HG02885 (cell line): Measurements from ENCODE around the gene OPRL1.

Experiments used
- ATAC-seq: cut with Tn5 transposase; IDR thresholded peaks from one replicate; pipeline ENCODE4 v1.9.1; 2021; ENCODE audit warnings: mild to moderate bottlenecking; ENCODE audit not compliant: unreplicated experiment, poor library complexity

OPRL1 gene

GRCh38 chr20:64100946-64101688, 21.2 kb downstream of the OPRL1 start:
- no peak for ATAC-seq

GRCh38 chr20:64101731-64102621, 22.1 kb downstream of the OPRL1 start:
- no peak for ATAC-seq

DNA sequence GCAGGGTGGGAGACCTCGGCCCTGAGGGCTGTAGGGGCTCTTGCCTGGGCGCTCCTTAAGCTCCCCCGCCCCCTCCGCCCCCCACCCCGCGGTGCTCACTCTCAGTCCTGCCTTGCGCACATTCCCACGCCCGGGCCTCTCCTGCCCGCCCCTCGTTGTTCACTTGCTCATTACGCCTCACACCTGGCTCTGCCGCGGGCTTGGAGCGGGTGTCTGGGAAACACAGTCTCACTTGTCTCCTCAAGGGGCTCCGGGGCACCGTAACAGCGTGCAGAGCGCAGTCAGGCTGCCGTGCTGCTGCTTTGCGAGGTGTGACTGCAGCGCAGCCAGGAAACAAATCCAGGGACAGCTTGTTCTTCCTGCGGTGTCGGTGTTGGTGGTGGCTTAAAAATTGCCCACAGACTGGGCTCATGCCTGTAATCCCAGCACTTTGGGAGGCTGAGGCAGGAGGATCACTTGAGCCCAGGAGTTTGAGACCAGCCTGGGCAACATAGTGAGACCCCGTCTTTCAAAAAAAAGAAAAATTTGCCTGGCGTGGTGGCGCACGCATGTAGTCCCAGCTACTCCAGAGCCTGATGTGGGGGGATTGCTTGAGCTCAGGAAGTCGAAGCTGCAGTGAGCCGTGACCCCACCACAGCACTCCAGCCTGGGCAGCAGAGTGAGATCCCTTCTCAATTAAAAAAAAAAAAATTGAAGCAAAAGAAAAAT, 22.9 kb downstream of the OPRL1 start:
- ATAC-seq, result no peak

GRCh38 chr20:64103871-64104666, 24.2 kb downstream of the OPRL1 start:
- ATAC-seq, result no peak

GRCh38 chr20:64104667-64105451, 25.0 kb downstream of the OPRL1 start:
- ATAC-seq, result no peak

DNA sequence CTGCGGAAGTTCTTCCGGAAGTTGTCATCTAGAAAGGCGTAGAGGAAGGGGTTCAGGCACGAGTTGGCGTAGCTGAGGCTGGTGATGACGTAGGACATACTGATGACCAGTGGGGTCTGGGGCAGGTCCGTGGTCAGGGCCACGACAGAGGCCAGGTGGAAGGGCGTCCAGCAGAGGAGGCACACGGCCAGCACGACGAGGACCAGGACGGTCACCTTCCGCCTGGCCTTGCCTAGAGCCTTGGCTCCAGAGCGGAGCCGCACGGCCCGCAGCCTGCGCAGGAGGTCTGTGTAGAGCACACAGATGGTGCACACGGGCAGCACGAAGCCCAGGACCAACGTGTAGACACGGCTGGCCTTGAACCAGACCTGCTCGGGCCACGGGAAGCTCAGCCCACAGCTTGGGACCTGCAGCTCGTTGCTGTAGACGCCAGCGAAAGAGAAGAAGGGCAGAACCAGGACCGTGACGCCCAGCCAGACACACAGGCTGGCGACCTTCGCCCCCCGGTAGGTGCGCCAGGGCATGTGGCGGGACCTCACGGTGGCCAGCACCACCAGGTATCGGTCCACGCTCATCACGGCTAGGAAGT, 26.1 kb downstream of the OPRL1 start:
- no peak for ATAC-seq

DNA sequence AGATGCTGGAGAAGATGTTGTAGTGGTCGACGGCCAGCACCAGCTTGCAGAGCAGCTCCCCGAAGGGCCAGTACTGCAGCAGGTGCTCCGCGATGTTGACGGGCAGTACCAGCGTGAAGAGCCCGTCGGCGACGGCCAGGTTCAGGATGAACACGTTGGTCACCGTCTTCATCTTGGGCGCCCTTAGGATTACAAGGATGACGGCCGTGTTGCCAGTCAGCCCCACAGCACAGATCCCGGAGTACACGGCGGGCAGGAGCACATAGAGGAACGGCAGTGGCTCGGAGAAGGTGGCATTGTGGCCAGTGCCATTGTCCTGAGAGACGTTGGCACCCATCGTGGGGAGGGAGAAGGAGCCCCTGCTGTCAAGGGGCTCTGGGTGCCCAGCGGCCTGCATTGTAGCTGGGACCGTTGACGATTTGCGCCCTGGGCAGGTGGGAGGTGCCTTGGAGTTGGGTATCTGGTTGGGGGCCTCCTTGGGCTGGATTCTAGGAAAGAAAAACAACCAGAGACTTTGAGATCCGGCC, 26.6 kb downstream of the OPRL1 start:
- ATAC-seq, result no peak

GRCh38 chr20:64106981-64107735, 27.3 kb downstream of the OPRL1 start, which contains the start of gene NPBWR2:
TSS of gene NPBWR2 (minus strand) at chr20:64107565. CDS start at chr20:64106831, 734 bp downstream.
- ATAC-seq, result no peak

GRCh38 chr20:64107736-64108457, 28.0 kb downstream of the OPRL1 start:
- no peak for ATAC-seq

GRCh38 chr20:64108731-64109681, 29.1 kb downstream of the OPRL1 start:
- no peak for ATAC-seq

DNA sequence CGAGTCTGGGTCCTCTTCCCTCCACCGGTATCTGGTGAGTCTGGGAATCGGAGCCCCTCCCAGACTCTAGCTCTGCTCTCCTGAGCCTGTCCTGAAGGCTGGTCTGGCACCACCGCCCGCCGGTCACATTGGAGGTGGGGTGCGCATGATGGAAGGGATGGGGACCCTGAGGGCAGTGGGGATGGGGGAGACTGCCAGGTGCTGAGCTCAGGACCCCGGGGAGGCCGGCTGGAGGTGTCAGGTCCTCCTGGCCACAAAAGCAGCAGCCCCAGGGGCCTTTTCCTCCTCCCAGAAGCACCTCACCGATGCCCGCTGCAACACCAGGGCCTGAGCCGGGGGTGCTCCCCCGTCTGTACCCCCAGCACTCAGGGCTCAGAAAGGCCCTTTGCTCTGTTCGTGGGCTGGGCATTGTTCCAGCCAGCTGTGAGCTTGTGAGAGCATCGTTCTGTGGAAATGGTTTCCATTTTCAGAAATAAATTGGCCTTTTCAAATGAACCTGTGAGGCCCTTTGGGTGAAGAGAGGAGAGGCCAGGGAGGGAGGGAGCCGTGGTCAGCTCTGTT, 30.0 kb downstream of the OPRL1 start:
- no peak for ATAC-seq

DNA sequence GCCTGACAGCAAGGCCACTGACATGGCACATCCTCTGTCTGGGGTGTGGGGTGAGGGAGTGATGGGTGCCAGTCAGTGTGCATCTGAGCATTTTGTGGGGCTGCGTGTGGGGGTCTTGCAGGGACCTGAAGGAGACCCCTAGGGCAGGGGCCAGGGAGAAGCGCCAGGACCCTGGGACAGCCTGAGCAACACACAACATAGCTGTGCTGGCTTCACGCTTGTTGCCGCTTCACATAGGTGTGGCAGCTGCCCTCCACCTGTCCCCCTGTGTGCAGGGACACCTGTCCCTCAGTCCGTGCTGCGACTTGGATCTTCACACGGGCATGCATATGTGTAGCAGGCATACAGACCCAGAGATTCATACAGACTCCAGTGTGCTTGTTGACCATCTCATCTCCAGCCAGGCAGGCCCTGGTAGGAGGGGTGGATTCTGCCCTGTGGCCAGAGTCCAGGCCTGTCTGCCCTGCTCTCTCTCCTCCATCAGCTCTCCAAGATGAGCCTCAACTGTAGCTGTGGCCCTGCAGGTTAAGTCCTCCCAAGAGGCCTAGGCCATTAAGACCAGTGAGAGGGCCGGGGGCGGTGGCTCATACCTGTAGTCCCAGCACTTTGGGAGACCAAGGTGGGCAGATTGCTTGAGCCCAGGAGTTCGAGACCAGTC, 30.7 kb downstream of the OPRL1 start:
- ATAC-seq, result no peak

GRCh38 chr20:64111841-64112641, 32.2 kb downstream of the OPRL1 start:
- no peak for ATAC-seq

DNA sequence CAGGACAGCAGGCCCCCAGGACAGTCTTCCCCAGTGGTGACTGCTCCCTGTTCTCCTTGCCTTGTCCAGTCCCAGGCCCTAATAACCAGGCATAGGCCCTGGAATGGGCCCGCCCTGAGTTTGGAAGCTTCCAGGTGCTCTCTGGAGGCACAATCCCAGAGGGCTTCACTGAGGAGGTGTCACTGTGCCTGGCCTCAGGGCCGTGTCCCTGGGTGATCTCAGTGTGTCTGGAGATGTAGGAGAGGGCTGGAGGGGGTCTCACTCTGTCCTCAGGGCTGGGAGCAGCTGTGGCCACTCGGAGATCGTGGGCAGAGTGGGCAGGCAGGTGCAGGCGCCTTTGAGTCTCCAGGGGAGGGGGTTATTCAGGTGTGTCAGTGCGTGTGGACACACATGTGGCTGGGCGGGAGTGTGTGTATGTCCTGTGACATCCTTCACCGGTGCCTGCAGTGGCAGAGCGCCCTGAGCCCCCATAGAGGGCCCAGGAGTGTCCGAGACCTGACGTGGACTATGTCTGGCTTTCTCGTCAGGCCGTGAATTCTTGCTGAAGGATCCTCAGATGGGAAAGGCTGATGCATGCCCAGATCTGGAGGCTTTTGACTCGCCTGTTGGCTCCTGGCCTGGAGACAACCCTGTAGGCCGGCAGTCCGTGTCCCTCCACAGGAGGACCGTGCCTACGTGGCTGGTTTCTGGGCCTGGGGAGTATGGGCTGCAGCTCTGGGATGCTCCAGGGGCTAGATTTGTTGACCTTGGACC, 33.0 kb downstream of the OPRL1 start:
- no peak for ATAC-seq
